HepG2 (cell line): ENCODE results near the gene SUSD2. TPM values are rescaled to one million over a fixed set of nuclear protein-coding genes. Genes with fewer than 3 reads are reported as not detected.

Source experiments
- AGO2 ChIP-seq: fragments of 200-400 bp; formaldehyde crosslinking; optimal IDR thresholded peaks from 2 replicates; pipeline ENCODE3; 2017; ENCODE audit warnings: mild to moderate bottlenecking, low read depth, low read length, moderate library complexity
- CERS6 ChIP-seq: sonication (generic); formaldehyde crosslinking; IDR thresholded peaks from 2 replicates; pipeline ENCODE4 v1.5.0; 2020; ENCODE audit warnings: missing genetic modification reagents
- CSRNP2 ChIP-seq: sonication (generic); formaldehyde crosslinking; conservative IDR thresholded peaks from 2 replicates; pipeline ENCODE4 v1.8.0; 2022; ENCODE audit warnings: low read depth, missing genetic modification reagents
- FOXJ3 ChIP-seq: sonication (generic); formaldehyde crosslinking; IDR thresholded peaks from 2 replicates; pipeline ENCODE4 v1.4.0; 2020; ENCODE audit warnings: missing genetic modification reagents, mild to moderate bottlenecking, borderline replicate concordance
- HMGXB4 ChIP-seq, 2 experiments: sonication (generic) in 1 of 2; formaldehyde crosslinking in 1 of 2; IDR thresholded peaks; 2 replicates each; pipeline versions ENCODE4 v1.4.0 to v1.6.1; 2018 to 2020; ENCODE audit warnings: missing genetic modification reagents in 2 of 2, borderline replicate concordance in 1 of 2, low read depth in 1 of 2, mild to moderate bottlenecking in 1 of 2, missing biosample characterization in 1 of 2
- IKZF4 ChIP-seq: sonication (generic); formaldehyde crosslinking; IDR thresholded peaks from 2 replicates; pipeline ENCODE4 v1.5.1; 2020; ENCODE audit warnings: borderline replicate concordance, mild to moderate bottlenecking, low read depth, missing genetic modification reagents; ENCODE audit errors: not compliant biosample characterization
- ISX ChIP-seq: sonication (generic); formaldehyde crosslinking; conservative IDR thresholded peaks from 2 replicates; pipeline ENCODE4 v1.5.0; 2020; ENCODE audit warnings: missing genetic modification reagents
- MEIS2 ChIP-seq: sonication (generic); formaldehyde crosslinking; IDR thresholded peaks from 2 replicates; pipeline ENCODE4 v1.9.0; 2021; ENCODE audit warnings: mild to moderate bottlenecking, missing genetic modification reagents
- NR2F6 ChIP-seq, 2 experiments: IDR thresholded peaks; 2 replicates each; pipeline ENCODE4 v1.6.1; 2016; ENCODE audit warnings: antibody characterized with exemption in 1 of 2, mild to moderate bottlenecking in 1 of 2
- POLR2G ChIP-seq: fragments of 200-400 bp; formaldehyde crosslinking; IDR thresholded peaks from 2 replicates; pipeline ENCODE4 v1.6.1; 2018; ENCODE audit warnings: mild to moderate bottlenecking, low read depth, low read length, moderate library complexity
- SIN3B ChIP-seq: fragments of 150-350 bp; IDR thresholded peaks from 2 replicates; pipeline ENCODE4 v1.6.1; 2014; ENCODE audit warnings: low read length
- SMC3 ChIP-seq: IDR thresholded peaks from 2 replicates; pipeline ENCODE4 v1.6.1; 2011; ENCODE audit warnings: low read length, improper control_type of control experiment
- SP2 ChIP-seq: sonication (generic); formaldehyde crosslinking; IDR thresholded peaks from 2 replicates; pipeline ENCODE4 v1.5.1; 2020; ENCODE audit warnings: mild to moderate bottlenecking, missing genetic modification reagents
- SSRP1 ChIP-seq: IDR thresholded peaks from 2 replicates; pipeline ENCODE4 v1.6.1; 2016; ENCODE audit warnings: control low read depth
- WIZ ChIP-seq: sonication (generic); formaldehyde crosslinking; IDR thresholded peaks from 2 replicates; pipeline ENCODE4 v1.5.1; 2020; ENCODE audit warnings: mild to moderate bottlenecking, missing genetic modification reagents
- YY1 ChIP-seq: IDR thresholded peaks from 2 replicates; pipeline ENCODE4 v1.6.1; 2011; ENCODE audit warnings: low read length, low read depth, moderate library complexity, mild to moderate bottlenecking; ENCODE audit not compliant: insufficient read depth, insufficient replicate concordance
- ZFP41 ChIP-seq: sonication (generic); formaldehyde crosslinking; IDR thresholded peaks from 2 replicates; pipeline ENCODE4 v1.4.0; 2020; ENCODE audit warnings: mild to moderate bottlenecking, missing genetic modification reagents, borderline replicate concordance
- ZNF180 ChIP-seq: sonication (generic); formaldehyde crosslinking; IDR thresholded peaks from 2 replicates; pipeline ENCODE4 v1.4.0; 2020; ENCODE audit warnings: low read depth, missing genetic modification reagents, borderline replicate concordance
- ZNF230 ChIP-seq: sonication (generic); formaldehyde crosslinking; IDR thresholded peaks from 2 replicates; pipeline ENCODE4 v1.4.0; 2020; ENCODE audit warnings: mild to moderate bottlenecking, missing genetic modification reagents
- ZNF251 ChIP-seq: sonication (generic); formaldehyde crosslinking; IDR thresholded peaks from 2 replicates; pipeline ENCODE4 v1.9.0; 2021; ENCODE audit warnings: mild to moderate bottlenecking, missing genetic modification reagents
- ZNF331 ChIP-seq: sonication (generic); formaldehyde crosslinking; IDR thresholded peaks from 2 replicates; pipeline ENCODE4 v1.4.0; 2020; ENCODE audit warnings: missing genetic modification reagents
- ZNF441 ChIP-seq: sonication (generic); formaldehyde crosslinking; IDR thresholded peaks from 2 replicates; pipeline ENCODE4 v1.7.0; 2021; ENCODE audit warnings: missing genetic modification reagents, borderline replicate concordance
- ZNF510 ChIP-seq: sonication (generic); formaldehyde crosslinking; IDR thresholded peaks from 2 replicates; pipeline ENCODE4 v1.4.0; 2020; ENCODE audit warnings: low read depth, mild to moderate bottlenecking, missing genetic modification reagents
- ZNF563 ChIP-seq: sonication (generic); formaldehyde crosslinking; IDR thresholded peaks from 2 replicates; pipeline ENCODE4 v1.8.0; 2022; ENCODE audit warnings: mild to moderate bottlenecking, moderate library complexity, missing genetic modification reagents
- ZNF772 ChIP-seq: sonication (generic); formaldehyde crosslinking; IDR thresholded peaks from 2 replicates; pipeline ENCODE4 v1.5.0; 2020; ENCODE audit warnings: mild to moderate bottlenecking, missing genetic modification reagents
- ZNF879 ChIP-seq: sonication (generic); formaldehyde crosslinking; IDR thresholded peaks from 2 replicates; pipeline ENCODE4 v1.8.1; 2023; ENCODE audit warnings: missing genetic modification reagents
- polyA plus RNA-seq, 8 experiments: library from polyadenylated mRNA; depleted of rRNA in 3 of 8; stranded (reverse) in 7 of 8; unstranded in 1 of 8; fragments of >200 nt; fragmentation: Illumina TruSeq in 4 of 8; extraction: Trizol in 4 of 8; gene quantifications; 2 replicates each; pipeline versions ENCODE4 v1.2.1 to v1.2.3, GENCODE V29; 2011 to 2016; ENCODE audit warnings: low read depth in 4 of 8, missing spikeins in 1 of 8, mixed read lengths in 1 of 8; ENCODE audit not compliant: insufficient read depth in 1 of 8
- total RNA-seq, 5 experiments: library from RNA; depleted of rRNA; stranded (reverse); fragments of >200 nt; fragmentation: Illumina TruSeq; extraction: Trizol; gene quantifications; 2 replicates each; pipeline ENCODE4 v1.2.3, GENCODE V29; 2016; ENCODE audit warnings: low read depth in 1 of 5

The SUSD2 gene
- total and polyA plus RNA-seq, 2 of the 13 experiments (the other 11 are each of a cell fraction or from before 2014, with no cell fraction given): 2.1 to 11.0 TPM

GRCh38 chr22:24189249-24190158 lies 8.2 kb downstream of the SUSD2 start (continued):
- TF ChIP-seq ZNF251 (CRISPR knock-in tag): 0 out of 2 replicates have a peak, but pooled peaks have one; percentile 57
- TF ChIP-seq ZFP41 (CRISPR knock-in tag): no peak
- TF ChIP-seq ZNF441: no peak
- TF ChIP-seq ZNF230 (CRISPR knock-in tag): no peak
- TF ChIP-seq ZNF510 (CRISPR knock-in tag): peak; percentile 65; the same call in 1 of the 2 replicates
- TF ChIP-seq ISX: no peak
- 0 out of 2 replicates have a peak, but pooled peaks have one; percentile 42 for TF ChIP-seq SIN3B
- peak; percentile 49 to 68; a peak in 2 of 4 replicates for TF ChIP-seq HMGXB4 (CRISPR knock-in tag; IDR thresholded peaks at IDR 0.05; ENCODE audit: borderline replicate concordance in 1 of 2, low read depth in 1 of 2)
- TF ChIP-seq CSRNP2 (CRISPR knock-in tag): no peak
- peak; percentile 44 for TF ChIP-seq YY1
- TF ChIP-seq AGO2: no peak
- no peak for TF ChIP-seq WIZ (CRISPR knock-in tag)
- TF ChIP-seq ZNF772 (CRISPR knock-in tag): no peak
- 0 out of 2 replicates have a peak, but pooled peaks have one; percentile 26 for TF ChIP-seq NR2F6 (IDR thresholded peaks at IDR 0.05)
- peak; percentile 46; the same call in 1 of the 2 replicates for TF ChIP-seq NR2F6 (CRISPR knock-in tag; IDR thresholded peaks at IDR 0.05)
- TF ChIP-seq CERS6 (CRISPR knock-in tag): no peak
- no peak for TF ChIP-seq ZNF879 (CRISPR knock-in tag)
- TF ChIP-seq SP2 (CRISPR knock-in tag): no peak
- no peak for TF ChIP-seq POLR2G
- TF ChIP-seq ZNF331 (CRISPR knock-in tag): 0 out of 2 replicates have a peak, but pooled peaks have one; percentile 42
- no peak for TF ChIP-seq IKZF4 (CRISPR knock-in tag)
- no peak for TF ChIP-seq ZNF180
- TF ChIP-seq SSRP1 (CRISPR knock-in tag): no peak
- TF ChIP-seq FOXJ3: no peak
- peak; percentile 91 for TF ChIP-seq SMC3
- no peak for TF ChIP-seq ZNF563 (CRISPR knock-in tag)
- peak; percentile 20; the same call in 1 of the 2 replicates for TF ChIP-seq MEIS2 (CRISPR knock-in tag)
